Adrenal gland (tissue), 5 donors: ENCODE results near the gene UBXN2A.

Source experiments
- CTCF ChIP-seq, 6 experiments: fragments of 450-650 bp in 4 of 6; fragments of 200-600 bp in 2 of 6; sonication (generic) in 1 of 6; IDR thresholded peaks; 1 replicate in 5 of 6; 2 replicates in 1 of 6; pipeline versions ENCODE4 v1.5.1 to v1.8.0; 2016 to 2021; ENCODE audit warnings: antibody characterized with exemption in 6 of 6, mild to moderate bottlenecking in 2 of 6, moderate library complexity in 1 of 6
- POLR2A ChIP-seq, 2 donors: fragments of 450-650 bp; IDR thresholded peaks; one replicate each; pipeline ENCODE4 v1.6.1; 2017; ENCODE audit warnings: antibody characterized with exemption in 2 of 2, mild to moderate bottlenecking in 2 of 2, moderate library complexity in 1 of 2
- donor health status: DM: no; HTN: no; CAD: no.

GRCh38 chr2:23953625-23954024, 13.4 kb downstream of the UBXN2A start:
- TF ChIP-seq POLR2A (IDR thresholded peaks at IDR 0.05) = no peak
- no peak for TF ChIP-seq CTCF (IDR thresholded peaks at IDR 0.05)
